ENCODE measurements around the gene C10orf105. TPM values are rescaled to one million over a fixed set of nuclear protein-coding genes. Genes with fewer than 3 reads are reported as not detected.

The C10orf105 gene
- total and polyA plus RNA-seq, 2 of the 8 experiments (the other 6 are each of a cell fraction or from before 2014, with no cell fraction given): 0.71 to 0.73 TPM

DNA sequence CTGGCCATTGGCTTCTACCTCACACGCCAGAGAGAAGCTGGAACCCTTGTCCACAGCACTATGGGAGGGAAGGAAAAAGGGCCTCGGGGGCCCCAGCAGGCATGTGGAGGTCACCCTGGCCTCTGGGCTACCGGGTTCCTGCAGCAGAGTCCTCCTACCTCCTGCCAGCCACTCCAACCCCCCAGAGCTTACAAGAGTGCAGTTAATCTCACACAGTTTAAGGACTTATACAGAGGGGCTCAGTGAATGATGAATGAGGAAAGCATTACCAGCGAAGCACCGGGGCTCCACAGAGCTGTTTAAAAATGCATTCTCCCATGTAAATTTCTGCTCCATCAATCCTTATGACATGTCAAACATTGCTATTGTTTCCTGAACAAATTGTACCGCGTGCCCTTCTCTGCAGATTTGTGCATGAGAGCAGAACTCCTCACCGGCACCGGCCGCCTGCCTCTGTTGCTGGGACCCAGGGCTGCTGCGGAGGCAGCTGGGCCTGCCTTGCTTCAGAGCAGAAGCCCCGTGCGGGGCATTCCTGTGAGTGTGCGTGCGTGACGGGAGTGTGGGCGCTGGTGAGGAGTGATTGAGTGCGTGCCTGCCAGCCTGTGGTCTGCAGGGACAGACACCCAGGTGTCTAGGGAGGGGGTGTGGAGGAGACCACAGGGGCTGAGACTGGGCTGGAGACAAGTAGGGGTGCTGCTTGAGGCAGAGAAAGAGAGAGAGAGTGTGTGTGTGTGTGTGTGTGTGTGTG lies 52.8 kb downstream of the C10orf105 start:
- no peaks in the 10 kb centered on the region for H3K23me2 ChIP-seq (ENCODE audit: low read depth, low read length)
- H3K14ac ChIP-seq (ENCODE audit: insufficient read length): no peak overlapping the region
- ChIA-PET CTCF (ENCODE audit: partially characterized antibody) (interaction anchor here (0.8 to 2.0 kb wide), 8 partner anchors 9 to 350 kb away, joined by 3 to 9 read pairs (median 3); no protein-coding TSS in a partner anchor), POLR2A (ENCODE audit: partially characterized antibody) (interaction anchor here (0.6 kb wide), 1 partner anchor 29 kb away, joined by 3 read pairs; no protein-coding TSS in a partner anchor)
- H3K23ac ChIP-seq (ENCODE audit: insufficient read length): no peak overlapping the region
- no peak overlapping the region for H3K9ac ChIP-seq (replicated peaks in 1 of 4; ENCODE audit: extremely low read depth in 1 of 4, low read depth in 3 of 4, low read length in 3 of 4)
- H2BK20ac ChIP-seq (ENCODE audit: low read length): no peak overlapping the region
- H2BK120ac ChIP-seq (replicated peaks; ENCODE audit: low read depth, low read length): no peak overlapping the region
- DNase-seq (ENCODE audit: low read depth in 1 of 2, low spot score in 2 of 2) (no peak), FAIRE-seq (no peak)
- no peak overlapping the region for H3K18ac ChIP-seq (ENCODE audit: extremely low read depth, low read length)
- H3K4me3 ChIP-seq (ENCODE audit: extremely low read depth in 1 of 4, insufficient read depth in 2 of 4, low read depth in 3 of 4, low read length in 4 of 4): no peak overlapping the region
- no peak overlapping the region for H2AFZ ChIP-seq (ENCODE audit: low read length)
- no peak overlapping the region for H4K91ac ChIP-seq (replicated peaks; ENCODE audit: insufficient read length, low read length)
- no peaks in the 10 kb centered on the region for H3K36me3 ChIP-seq (ENCODE audit: control insufficient read depth in 2 of 4, insufficient read depth in 4 of 4, low read length in 3 of 4)
- H3K4me2 ChIP-seq (ENCODE audit: insufficient read depth in 1 of 2, low read depth in 2 of 2, low read length in 2 of 2): no peak overlapping the region
- WGBS, 2 experiments (ENCODE audit: extremely low coverage in 1 of 2, insufficient coverage in 1 of 2, insufficient read length in 1 of 2, insufficient replicate concordance in 2 of 2, low coverage in 1 of 2, low lambda C conversion rate in 2 of 2, missing lambda C conversion rate in 1 of 2): 88% methylated on average over 18 of the region's 18 CpGs; no CpG with 5 or more reads in 1 of the 2 experiments
- no peak overlapping the region for H3K56ac ChIP-seq (replicated peaks; ENCODE audit: insufficient read length, low read depth, low read length)
- peaks cover 5 to 10% (median 8%) of the 10 kb centered on the region in 4 experiments for H3K4me1 ChIP-seq (replicated peaks in 1 of 4; ENCODE audit: control insufficient read depth in 3 of 4, insufficient read depth in 4 of 4, low read length in 3 of 4)
- H2BK15ac ChIP-seq (ENCODE audit: low read length): 0 out of 2 replicates have a peak overlapping the region, but pooled peaks have one; percentile 46
- no peak overlapping the region for H3K27ac ChIP-seq (ENCODE audit: low read depth, low read length)
- peak overlapping the region; percentile 11; the same call in 1 of the 2 replicates for H4K8ac ChIP-seq (ENCODE audit: extremely low read depth, insufficient read depth, low read length)
- no peaks in the 10 kb centered on the region; a peak in 1 of 7 replicates for H3K27me3 ChIP-seq (replicated peaks in 1 of 4; ENCODE audit: control insufficient read depth in 3 of 4, extremely low read depth in 1 of 4, insufficient read depth in 3 of 4, low read length in 3 of 4)
- H3K79me1 ChIP-seq (ENCODE audit: low read depth, low read length): no peaks in the 10 kb centered on the region
- no peaks in the 10 kb centered on the region for H4K20me1 ChIP-seq (replicated peaks in 1 of 2; ENCODE audit: control insufficient read depth in 1 of 2, insufficient read depth in 2 of 2, low read length in 2 of 2)
- H3K79me2 ChIP-seq (ENCODE audit: control insufficient read depth in 1 of 2, insufficient read depth in 2 of 2, low read length in 2 of 2): no peaks in the 10 kb centered on the region
- no peak overlapping the region for H4K5ac ChIP-seq (ENCODE audit: insufficient read length, low read depth, low read length)
- no peak overlapping the region; the same call in 1 of the 2 replicates for H2AK5ac ChIP-seq (ENCODE audit: low read depth, low read length)
- H2BK5ac ChIP-seq (ENCODE audit: low read depth, low read length): no peak overlapping the region
- no peaks in the 10 kb centered on the region for H3K9me3 ChIP-seq (ENCODE audit: insufficient read depth in 2 of 2, low read depth in 1 of 2, low read length in 1 of 2)
- 0 out of 2 replicates have a peak overlapping the region, but pooled peaks have one; percentile 60 for H2BK12ac ChIP-seq (ENCODE audit: low read depth, low read length)
- no peak overlapping the region for H3K4ac ChIP-seq (replicated peaks; ENCODE audit: insufficient read length, low read depth, low read length)
- TF ChIP-seq RAD21 (IDR thresholded peaks at IDR 0.05 in 1 of 2, conservative IDR thresholded peaks at IDR 0.05 in 1 of 2; ENCODE audit: low read depth in 2 of 2, low read length in 2 of 2) (no peak), HDAC2 (IDR thresholded peaks at IDR 0.05; ENCODE audit: borderline replicate concordance in 1 of 2, low read depth in 2 of 2, low read length in 2 of 2) (no peak), GABPA (IDR thresholded peaks at IDR 0.05; ENCODE audit: borderline replicate concordance, insufficient read depth, low read length) (no peak), POLR2A (IDR thresholded peaks at IDR 0.05; ENCODE audit: control extremely low read depth in 1 of 2, low read depth in 2 of 2, low read length in 2 of 2) (no peak)
- TF ChIP-seq, protein P1, sequence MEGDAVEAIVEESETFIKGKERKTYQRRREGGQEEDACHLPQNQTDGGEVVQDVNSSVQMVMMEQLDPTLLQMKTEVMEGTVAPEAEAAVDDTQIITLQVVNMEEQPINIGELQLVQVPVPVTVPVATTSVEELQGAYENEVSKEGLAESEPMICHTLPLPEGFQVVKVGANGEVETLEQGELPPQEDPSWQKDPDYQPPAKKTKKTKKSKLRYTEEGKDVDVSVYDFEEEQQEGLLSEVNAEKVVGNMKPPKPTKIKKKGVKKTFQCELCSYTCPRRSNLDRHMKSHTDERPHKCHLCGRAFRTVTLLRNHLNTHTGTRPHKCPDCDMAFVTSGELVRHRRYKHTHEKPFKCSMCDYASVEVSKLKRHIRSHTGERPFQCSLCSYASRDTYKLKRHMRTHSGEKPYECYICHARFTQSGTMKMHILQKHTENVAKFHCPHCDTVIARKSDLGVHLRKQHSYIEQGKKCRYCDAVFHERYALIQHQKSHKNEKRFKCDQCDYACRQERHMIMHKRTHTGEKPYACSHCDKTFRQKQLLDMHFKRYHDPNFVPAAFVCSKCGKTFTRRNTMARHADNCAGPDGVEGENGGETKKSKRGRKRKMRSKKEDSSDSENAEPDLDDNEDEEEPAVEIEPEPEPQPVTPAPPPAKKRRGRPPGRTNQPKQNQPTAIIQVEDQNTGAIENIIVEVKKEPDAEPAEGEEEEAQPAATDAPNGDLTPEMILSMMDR (IDR thresholded peaks at IDR 0.05; ENCODE audit: control extremely low read depth in 1 of 3, insufficient read depth in 1 of 3, low read depth in 1 of 3, low read length in 3 of 3): no peak
- TF ChIP-seq, protein P2, sequence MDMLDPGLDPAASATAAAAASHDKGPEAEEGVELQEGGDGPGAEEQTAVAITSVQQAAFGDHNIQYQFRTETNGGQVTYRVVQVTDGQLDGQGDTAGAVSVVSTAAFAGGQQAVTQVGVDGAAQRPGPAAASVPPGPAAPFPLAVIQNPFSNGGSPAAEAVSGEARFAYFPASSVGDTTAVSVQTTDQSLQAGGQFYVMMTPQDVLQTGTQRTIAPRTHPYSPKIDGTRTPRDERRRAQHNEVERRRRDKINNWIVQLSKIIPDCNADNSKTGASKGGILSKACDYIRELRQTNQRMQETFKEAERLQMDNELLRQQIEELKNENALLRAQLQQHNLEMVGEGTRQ (IDR thresholded peaks at IDR 0.05; ENCODE audit: low read length): no peak
